CD4-positive, alpha-beta T cell (primary cell): ENCODE results near the gene EPSTI1. TPM values are rescaled to one million over a fixed set of nuclear protein-coding genes. Genes with fewer than 3 reads are reported as not detected.

Experiments used
- ATAC-seq: fragments of 200-7000 bp; cut with Tn5 transposase; one replicate; pipeline ENCODE4 v1.10.0; 2022; ENCODE audit warnings: mild to moderate bottlenecking; ENCODE audit not compliant: poor library complexity
- CTCF ChIA-PET: fragments of 350-600 bp; sonication (Branson Sonifier 250); formaldehyde crosslinking; loops from one replicate; lab custom pipeline; 2021; ENCODE audit warnings: antibody characterized with exemption, inconsistent platforms; lab: Charles Lee
- POLR2A ChIA-PET: fragments of 350-600 bp; sonication (Branson Sonifier 250); formaldehyde crosslinking; loops from one replicate; lab custom pipeline; 2021; ENCODE audit warnings: antibody characterized with exemption, inconsistent platforms; lab: Charles Lee
- DNase-seq, 14 experiments: peaks; one replicate each; pipeline ENCODE4 v3.0.0-alpha.2; 2013 to 2020; ENCODE audit warnings: mixed read lengths in 2 of 14
- H3K27ac ChIP-seq, 2 donors: one replicate each; pipeline versions ENCODE4 v1.5.1 to v1.7.0; 2013; ENCODE audit warnings: low read length in 2 of 2, low read depth in 1 of 2, mild to moderate bottlenecking in 1 of 2
- H3K27me3 ChIP-seq, 2 experiments: 1 replicate in 1 of 2; 2 replicates in 1 of 2; pipeline versions ENCODE4 v1.6.1 to v1.7.0; 2013; ENCODE audit warnings: low read length in 2 of 2, control low read depth in 1 of 2, mild to moderate bottlenecking in 1 of 2, moderate library complexity in 1 of 2; ENCODE audit not compliant: insufficient read depth in 2 of 2, control insufficient read depth in 1 of 2
- H3K36me3 ChIP-seq: one replicate; pipeline ENCODE4 v1.6.1; 2013; ENCODE audit warnings: low read length, control low read depth; ENCODE audit not compliant: insufficient read depth
- H3K4me1 ChIP-seq: one replicate; pipeline ENCODE4 v1.6.1; 2013; ENCODE audit warnings: low read length, control low read depth; ENCODE audit not compliant: insufficient read depth
- H3K4me3 ChIP-seq: one replicate; pipeline ENCODE4 v1.5.1; 2013; ENCODE audit warnings: mild to moderate bottlenecking, low read length, moderate library complexity
- H3K9me3 ChIP-seq, 2 experiments: 1 replicate in 1 of 2; 2 replicates in 1 of 2; pipeline versions ENCODE4 v1.6.1 to v1.7.0; 2013; ENCODE audit warnings: low read length in 2 of 2, mild to moderate bottlenecking in 2 of 2, control low read depth in 1 of 2, moderate library complexity in 1 of 2; ENCODE audit not compliant: control insufficient read depth in 1 of 2, insufficient read depth in 1 of 2
- H3K27ac Mint-ChIP-seq: one replicate; pipeline ENCODE4 v1.8.0; 2020; ENCODE audit warnings: mixed read lengths
- H3K27me3 Mint-ChIP-seq: one replicate; pipeline ENCODE4 v1.8.0; 2021; ENCODE audit warnings: mixed read lengths
- H3K36me3 Mint-ChIP-seq: one replicate; pipeline ENCODE4 v1.8.0; 2021; ENCODE audit warnings: low read depth, mixed read lengths
- H3K4me1 Mint-ChIP-seq: one replicate; pipeline ENCODE4 v1.8.0; 2021; ENCODE audit warnings: low read depth, mixed read lengths
- H3K4me3 Mint-ChIP-seq: one replicate; pipeline ENCODE4 v1.8.0; 2020; ENCODE audit warnings: mild to moderate bottlenecking, mixed read lengths
- H3K9me3 Mint-ChIP-seq: one replicate; pipeline ENCODE4 v1.8.0; 2020; ENCODE audit warnings: mixed read lengths
- intact Hi-C, 2 experiments: fragments of 100-400 bp; cut with DNase I in 1 of 2; cut with micrococcal nuclease in 1 of 2; formaldehyde crosslinking; loops; one replicate each; pipeline versions ENCODE4 v1.15.1 to v1.9.0; 2023 to 2025; cut with DNase I, micrococcal nuclease
- total RNA-seq, 174 experiments: library from RNA in 2 of 174; stranded (reverse) in 2 of 174; gene quantifications; one replicate each; pipeline ENCODE4 v1.2.3 and lab custom pipeline; 2021 to 2026
- TF ChIP-seq, protein P1 (sequence below): fragments of 200-600 bp; IDR thresholded peaks from one replicate; pipeline ENCODE4 v1.8.0; 2022; ENCODE audit warnings: antibody characterized with exemption, mild to moderate bottlenecking

Gene EPSTI1
- total RNA-seq, 2 experiments from 2014 or later = 23.5 to 24.5 TPM

DNA sequence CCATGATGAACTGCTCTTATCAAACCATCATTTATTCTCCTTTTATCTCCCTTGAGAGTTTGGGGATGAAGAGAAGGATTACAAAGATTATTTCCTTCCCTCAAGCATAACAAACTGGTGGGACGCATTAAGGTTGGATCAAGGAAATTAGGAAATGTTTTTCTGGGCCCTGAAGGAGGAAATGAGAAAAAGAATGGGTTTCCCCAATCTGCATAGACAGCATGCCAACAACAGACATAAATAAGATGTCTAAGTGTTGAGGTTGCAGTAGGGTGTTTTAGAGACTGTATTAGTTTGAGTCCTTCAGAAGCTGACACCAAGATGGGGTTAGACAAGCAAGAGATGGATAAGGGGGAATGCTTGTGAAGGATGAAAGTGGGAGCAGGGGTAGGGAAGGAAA, 7.3 kb downstream of the EPSTI1 start:
- DNase-seq (peak in 1 of 14 experiments; percentile 20), ATAC-seq (no peak)
- no peak overlapping the region for H3K27ac Mint-ChIP-seq
- no peaks in the 10 kb centered on the region for H3K36me3 ChIP-seq
- H3K27me3 ChIP-seq = no peaks in the 10 kb centered on the region
- H3K9me3 ChIP-seq = no peaks in the 10 kb centered on the region
- peaks cover 68% of the 10 kb centered on the region for H3K4me1 Mint-ChIP-seq
- ChIA-PET CTCF (no interaction called here), POLR2A (interaction anchor here (2.6 kb wide), 1 partner anchor 8 kb away, joined by 15 read pairs; the partner anchor contains the start of gene EPSTI1)
- H3K4me3 ChIP-seq = no peak overlapping the region
- no peak overlapping the region for H3K4me3 Mint-ChIP-seq
- peaks cover 8% of the 10 kb centered on the region for H3K4me1 ChIP-seq
- TF ChIP-seq, protein P1, sequence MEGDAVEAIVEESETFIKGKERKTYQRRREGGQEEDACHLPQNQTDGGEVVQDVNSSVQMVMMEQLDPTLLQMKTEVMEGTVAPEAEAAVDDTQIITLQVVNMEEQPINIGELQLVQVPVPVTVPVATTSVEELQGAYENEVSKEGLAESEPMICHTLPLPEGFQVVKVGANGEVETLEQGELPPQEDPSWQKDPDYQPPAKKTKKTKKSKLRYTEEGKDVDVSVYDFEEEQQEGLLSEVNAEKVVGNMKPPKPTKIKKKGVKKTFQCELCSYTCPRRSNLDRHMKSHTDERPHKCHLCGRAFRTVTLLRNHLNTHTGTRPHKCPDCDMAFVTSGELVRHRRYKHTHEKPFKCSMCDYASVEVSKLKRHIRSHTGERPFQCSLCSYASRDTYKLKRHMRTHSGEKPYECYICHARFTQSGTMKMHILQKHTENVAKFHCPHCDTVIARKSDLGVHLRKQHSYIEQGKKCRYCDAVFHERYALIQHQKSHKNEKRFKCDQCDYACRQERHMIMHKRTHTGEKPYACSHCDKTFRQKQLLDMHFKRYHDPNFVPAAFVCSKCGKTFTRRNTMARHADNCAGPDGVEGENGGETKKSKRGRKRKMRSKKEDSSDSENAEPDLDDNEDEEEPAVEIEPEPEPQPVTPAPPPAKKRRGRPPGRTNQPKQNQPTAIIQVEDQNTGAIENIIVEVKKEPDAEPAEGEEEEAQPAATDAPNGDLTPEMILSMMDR = no peak
- H3K36me3 Mint-ChIP-seq = peaks cover 21% of the 10 kb centered on the region
- H3K9me3 Mint-ChIP-seq = no peaks in the 10 kb centered on the region
- H3K27me3 Mint-ChIP-seq = no peaks in the 10 kb centered on the region
- intact Hi-C loops = loop anchor here in 1 of 2 experiments (5.0 kb wide), 1 partner anchor 38 kb away; the partner anchor contains the start of gene DNAJC15
- no peak overlapping the region for H3K27ac ChIP-seq

DNA sequence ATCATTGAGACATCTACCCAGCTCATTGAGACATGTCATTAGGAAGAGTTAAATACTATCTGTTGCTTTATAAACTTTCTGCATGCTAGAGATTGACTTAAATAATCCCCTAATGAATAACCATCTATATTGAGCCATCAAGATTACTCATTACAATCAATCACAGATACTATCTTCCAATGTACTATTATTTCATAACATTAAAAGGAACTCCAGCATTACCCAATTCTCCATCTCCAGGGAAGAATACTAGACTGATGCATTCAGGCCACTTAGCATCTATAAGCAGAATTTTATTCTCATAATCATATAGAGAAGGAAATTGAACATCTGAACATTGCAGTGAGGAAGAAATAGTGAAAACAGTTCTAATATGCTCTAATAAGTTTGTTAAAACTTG, 8.0 kb downstream of the EPSTI1 start:
- ChIA-PET POLR2A (interaction anchor here (2.6 kb wide), 1 partner anchor 8 kb away, joined by 15 read pairs; the partner anchor contains the start of gene EPSTI1), CTCF (no interaction called here)
- no peak overlapping the region for H3K4me3 Mint-ChIP-seq
- TF ChIP-seq, protein P1 = no peak
- H3K27ac ChIP-seq = no peak overlapping the region
- peaks cover 5% of the 10 kb centered on the region for H3K4me1 ChIP-seq
- intact Hi-C loops = no loop called here
- peaks cover 64% of the 10 kb centered on the region for H3K4me1 Mint-ChIP-seq
- H3K9me3 Mint-ChIP-seq = no peaks in the 10 kb centered on the region
- DNase-seq (no peak), ATAC-seq (no peak)
- H3K4me3 ChIP-seq = no peak overlapping the region
- no peaks in the 10 kb centered on the region for H3K27me3 ChIP-seq
- H3K9me3 ChIP-seq = no peaks in the 10 kb centered on the region
- H3K27me3 Mint-ChIP-seq = no peaks in the 10 kb centered on the region
- peaks cover 22% of the 10 kb centered on the region for H3K36me3 Mint-ChIP-seq
- H3K27ac Mint-ChIP-seq = no peak overlapping the region
- H3K36me3 ChIP-seq = no peaks in the 10 kb centered on the region

DNA sequence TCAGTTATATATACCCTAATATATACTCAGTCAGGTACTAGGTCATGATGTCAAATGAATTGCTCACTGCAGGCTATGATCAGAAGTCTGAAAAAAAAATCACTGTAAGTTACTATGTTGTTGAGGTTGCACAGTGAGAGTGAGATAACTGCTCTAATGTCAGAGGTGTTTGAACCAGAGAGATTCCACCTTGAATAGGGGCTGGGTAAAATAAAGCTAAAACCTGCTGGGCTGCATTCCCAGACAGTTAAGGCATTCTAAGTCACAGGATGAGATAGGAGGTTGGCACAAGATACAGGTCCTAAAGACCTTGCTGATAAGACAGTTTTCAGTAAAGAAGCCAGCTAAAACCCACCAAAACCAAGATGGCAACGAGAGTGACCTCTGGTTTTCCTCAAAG, 10.2 kb downstream of the EPSTI1 start:
- Mint-ChIP-seq H3K36me3 (peaks cover 30% of the 10 kb centered on the region), H3K9me3 (no peaks in the 10 kb centered on the region), H3K27me3 (no peaks in the 10 kb centered on the region), H3K4me1 (peaks cover 57% of the 10 kb centered on the region), H3K4me3 (no peak overlapping the region), H3K27ac (no peak overlapping the region)
- H3K9me3 ChIP-seq = no peaks in the 10 kb centered on the region
- peaks cover 5% of the 10 kb centered on the region for H3K4me1 ChIP-seq
- intact Hi-C loops = no loop called here
- CTCF ChIA-PET = interaction anchor here (1.3 kb wide), 1 partner anchor 12 kb away, joined by 3 read pairs; no protein-coding TSS in a partner anchor
- no peaks in the 10 kb centered on the region for H3K27me3 ChIP-seq
- DNase-seq (no peak), ATAC-seq (no peak)
- peaks cover 4% of the 10 kb centered on the region for H3K36me3 ChIP-seq
- no peak overlapping the region for H3K27ac ChIP-seq
- POLR2A ChIA-PET = interaction anchor here (1.0 to 2.6 kb wide), 2 partner anchors 10 to 90 kb away, joined by 3 to 15 read pairs; partner anchors contain the start of gene EPSTI1
- TF ChIP-seq, protein P1 = no peak
- H3K4me3 ChIP-seq = no peak overlapping the region
